GM21423 (cell line): ENCODE measurements around the gene OBP2B.
"Not testable (repeated sequence)": the region's sequence is repeated elsewhere in the genome, so short reads cannot be mapped to it uniquely, and the experiment has no call there.

ENCODE experiments used
- ATAC-seq: cut with Tn5 transposase; IDR thresholded peaks from one replicate; pipeline ENCODE4 v1.9.1; 2021; ENCODE audit warnings: mild to moderate bottlenecking, moderate library complexity; ENCODE audit not compliant: unreplicated experiment

The OBP2B gene

DNA sequence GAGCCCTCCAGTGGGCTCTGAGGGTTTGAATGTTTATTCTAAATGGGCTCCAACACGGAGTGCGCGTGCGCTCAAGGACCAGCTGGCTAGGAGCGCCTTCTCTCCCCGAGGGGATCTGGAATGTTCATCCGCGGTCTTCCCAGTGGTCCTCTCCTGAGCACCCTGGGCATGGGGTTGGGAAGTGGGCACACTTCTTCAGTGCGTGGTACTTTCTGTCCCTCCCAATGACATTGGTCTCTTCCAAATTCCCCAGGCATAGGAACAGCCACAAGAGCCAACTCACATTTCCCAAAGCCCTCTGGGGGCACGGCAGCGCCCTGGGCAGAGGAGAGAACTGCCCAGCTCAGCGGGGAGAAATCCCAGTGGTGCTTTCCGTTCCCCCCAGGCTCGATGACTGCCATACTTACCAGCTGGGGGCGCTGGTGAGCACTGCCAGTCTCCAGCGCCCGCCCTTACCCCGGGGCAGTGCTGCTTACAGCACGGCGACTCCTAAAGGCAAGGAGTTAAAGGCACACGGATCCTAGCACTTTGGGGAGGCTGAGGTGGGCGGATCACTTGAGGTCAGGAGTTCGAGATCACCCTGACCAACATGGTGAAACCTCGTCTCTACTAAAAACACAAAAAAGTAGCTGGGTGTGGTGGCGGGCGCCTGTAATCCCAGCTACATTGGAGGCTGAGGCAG lies 29.9 kb upstream of the OBP2B start:
- no peak for ATAC-seq

DNA sequence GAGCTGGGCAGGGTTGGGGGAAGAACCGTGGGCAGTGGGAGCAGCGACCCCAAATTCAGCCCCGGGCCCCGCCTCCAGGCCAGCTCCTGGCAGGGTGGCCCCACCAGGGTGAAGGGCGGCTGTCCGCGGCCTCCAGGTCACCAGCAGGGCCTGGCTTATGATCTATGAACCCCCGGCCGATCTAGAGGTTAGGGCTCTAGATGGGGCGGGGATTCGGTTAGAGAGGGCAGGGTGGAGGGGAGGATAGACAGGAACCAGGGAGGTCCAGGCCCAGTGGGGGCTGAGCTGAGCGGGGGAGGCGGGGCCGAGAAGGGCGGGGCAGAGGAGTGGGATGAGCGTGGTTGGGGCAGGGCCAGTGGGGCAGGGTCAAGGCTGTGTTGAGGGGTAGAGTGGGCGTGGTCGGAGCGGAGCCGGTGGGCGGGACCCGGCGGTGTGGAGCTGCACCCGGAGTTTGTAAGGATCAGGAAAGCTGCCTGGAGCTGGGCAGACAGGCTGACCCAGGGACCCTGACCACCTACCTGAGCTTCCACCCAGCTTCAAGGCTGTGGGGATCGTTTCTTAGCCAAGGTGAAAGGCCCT lies 29.3 kb upstream of the OBP2B start:
- ATAC-seq: no peak

DNA sequence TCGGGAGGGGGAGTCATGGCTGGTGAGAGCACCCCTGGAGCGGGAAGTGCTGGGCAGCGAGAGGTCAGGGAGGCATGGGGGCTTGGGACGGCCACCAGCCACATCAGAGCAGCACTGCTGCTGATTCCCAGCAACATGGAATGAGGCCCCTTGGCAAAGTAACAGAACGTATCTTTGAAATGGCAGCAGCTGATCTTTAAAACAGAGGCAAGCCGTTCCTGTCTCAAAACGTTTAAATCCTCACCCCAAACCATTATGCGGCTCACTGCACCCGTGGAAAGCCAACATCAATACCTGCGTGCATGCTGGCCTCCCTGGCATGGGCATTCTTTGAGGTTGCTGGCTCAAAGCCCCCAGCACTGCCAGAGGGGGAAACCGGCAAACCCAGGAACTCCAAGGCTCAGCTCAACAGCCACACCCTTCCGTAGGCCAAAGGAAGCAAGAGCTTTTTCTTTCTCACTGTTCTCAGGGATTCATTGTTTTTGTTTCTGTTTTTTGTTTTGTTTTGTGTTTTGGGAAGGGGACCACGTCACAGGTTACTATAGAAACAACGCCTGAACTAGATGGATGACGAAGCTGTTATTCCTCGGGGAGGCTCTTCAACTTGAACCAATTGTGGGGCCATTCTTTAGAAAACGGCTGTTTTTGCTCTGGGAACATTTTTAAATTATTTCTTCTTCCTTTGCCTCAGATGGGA lies 28.1 kb upstream of the OBP2B start:
- ATAC-seq: no peak

DNA sequence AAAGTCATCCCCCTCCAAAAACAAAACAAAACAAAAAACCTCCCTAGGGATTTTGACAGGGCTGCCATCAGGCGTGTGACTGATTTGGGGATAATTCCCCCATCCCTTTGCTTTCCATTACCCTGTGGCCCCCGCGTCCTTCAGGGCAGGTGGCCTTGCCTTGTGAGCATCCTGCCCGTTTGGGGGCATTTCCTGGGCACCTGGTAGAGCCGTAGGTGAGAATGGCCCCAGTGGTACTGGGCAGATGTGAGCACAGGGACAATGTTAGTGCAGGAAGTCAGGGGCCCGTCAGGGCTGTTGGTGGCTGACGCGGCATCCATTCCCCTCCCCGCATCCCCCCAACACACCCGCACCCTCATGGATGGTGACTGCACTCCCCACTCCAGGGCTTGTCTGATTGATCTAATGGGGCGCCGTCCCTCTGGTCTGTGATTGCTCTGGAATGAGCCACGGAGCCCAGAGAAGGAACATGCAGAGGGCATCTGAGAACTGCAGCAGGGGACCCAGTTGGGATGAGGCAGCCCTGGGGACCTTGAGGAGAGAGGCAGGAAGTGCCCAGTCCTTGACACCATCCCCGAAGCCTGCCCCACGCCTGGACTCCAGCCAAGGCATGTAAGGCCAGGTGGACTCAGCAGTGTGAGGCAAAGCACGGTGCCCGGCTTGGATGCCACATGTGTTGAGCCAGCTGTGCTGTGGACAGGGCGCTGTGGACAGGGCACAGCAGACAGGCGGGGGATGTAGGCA lies 27.4 kb upstream of the OBP2B start:
- ATAC-seq: not testable (repeated sequence)

DNA sequence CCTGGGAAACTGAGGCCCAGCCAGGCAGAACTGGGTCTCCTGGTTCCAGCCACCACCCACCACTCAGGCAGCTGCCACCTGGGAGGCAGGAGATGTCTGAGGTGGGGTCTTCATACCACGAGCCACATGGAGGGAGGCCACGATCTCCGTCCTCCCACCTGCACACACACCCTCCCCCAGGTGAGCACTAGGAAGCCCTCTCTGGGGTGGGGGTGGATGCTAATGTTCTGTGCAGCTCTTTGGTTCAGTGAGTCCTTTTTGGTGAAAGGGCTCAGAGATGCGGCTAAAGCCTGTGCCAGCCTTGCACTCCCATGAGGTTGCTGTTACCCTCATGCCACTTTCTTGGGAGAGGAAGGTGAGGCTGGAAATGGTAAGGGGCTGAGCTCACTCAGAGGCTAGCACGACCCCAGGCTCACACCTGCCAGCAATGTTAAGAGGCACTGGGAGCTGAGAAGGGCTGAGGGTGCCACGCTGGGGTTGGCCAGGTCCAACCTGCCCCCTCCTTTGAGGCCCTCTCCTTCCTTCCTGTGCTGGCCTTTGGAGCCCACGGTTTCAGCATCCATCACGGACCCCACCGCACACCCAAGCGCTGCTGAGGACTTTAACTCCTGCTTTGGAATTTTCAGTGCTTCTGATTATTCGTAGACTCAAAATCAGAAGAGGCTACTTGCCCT lies 26.6 kb upstream of the OBP2B start:
- ATAC-seq: no peak

DNA sequence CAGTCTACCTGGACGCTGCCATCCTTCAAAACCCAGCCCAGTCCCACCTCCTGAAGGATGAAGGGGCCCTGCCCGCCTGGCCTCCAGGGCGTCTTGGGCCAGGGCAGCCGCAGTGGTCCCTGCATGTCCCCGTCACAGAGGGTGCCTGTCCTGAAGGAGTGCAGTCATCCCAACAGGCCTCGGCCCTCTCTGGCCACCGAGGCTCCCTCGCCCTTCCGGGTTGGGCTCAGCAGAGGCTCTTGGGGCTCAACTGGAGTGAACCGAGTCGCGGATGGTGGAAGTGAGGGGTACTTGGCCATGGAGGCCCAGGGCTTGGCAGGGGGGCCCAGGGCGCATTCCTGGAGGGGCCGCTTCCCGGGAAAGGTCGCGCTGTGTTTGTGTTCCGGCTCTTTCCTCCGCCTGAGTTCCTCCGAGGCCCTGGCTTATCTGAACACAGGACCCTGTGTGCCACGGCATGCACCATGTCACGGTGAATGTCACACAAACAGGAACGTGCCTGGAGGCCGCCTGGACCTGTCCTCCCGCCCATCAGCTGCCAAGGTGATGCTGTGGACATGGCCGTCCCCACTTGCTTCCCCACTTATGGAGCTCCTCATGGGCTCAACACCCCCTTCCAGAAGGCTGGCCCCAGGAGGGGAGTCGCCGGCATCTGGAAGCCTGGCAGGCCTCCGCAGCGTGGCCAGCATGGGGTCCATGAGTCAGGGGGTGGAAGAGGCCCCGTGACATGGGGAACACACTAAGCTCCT lies 25.7 kb upstream of the OBP2B start:
- no peak for ATAC-seq

DNA sequence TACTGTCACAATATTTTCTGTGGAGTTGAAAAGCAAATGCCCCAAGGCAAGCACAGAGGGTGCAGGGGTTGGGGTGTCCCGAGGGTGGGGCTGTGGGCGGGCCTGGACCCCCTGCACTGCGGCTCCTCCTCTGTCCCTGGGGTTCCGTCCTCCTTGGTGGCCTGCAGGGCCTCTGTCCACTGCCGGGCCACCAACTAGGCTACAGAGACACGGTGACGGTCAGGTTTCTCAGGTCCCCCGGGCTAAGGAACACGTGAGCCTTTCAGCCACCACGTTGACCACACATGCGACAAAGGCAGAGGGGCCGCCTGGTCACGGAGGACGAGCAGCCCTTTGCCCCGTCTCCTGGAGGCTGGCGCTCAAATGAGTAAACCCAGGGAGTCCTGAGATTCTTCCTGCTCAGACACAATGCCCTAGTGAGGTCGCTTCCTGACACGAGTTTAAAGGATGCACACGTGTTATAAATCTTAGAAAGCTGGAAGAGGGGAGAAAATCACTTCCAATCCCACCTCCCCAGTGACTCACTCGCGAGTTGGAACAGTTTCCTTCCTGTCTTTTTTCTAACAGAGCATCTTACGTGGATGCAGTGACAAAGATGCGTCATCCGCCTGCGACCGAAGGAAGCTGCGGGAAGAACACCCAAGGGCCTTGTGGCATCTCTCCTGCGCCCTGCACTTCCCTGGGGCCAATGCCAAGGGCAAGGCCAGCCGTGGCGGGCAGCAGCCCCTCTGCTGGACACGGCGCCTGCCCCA lies 24.8 kb upstream of the OBP2B start:
- no peak for ATAC-seq

DNA sequence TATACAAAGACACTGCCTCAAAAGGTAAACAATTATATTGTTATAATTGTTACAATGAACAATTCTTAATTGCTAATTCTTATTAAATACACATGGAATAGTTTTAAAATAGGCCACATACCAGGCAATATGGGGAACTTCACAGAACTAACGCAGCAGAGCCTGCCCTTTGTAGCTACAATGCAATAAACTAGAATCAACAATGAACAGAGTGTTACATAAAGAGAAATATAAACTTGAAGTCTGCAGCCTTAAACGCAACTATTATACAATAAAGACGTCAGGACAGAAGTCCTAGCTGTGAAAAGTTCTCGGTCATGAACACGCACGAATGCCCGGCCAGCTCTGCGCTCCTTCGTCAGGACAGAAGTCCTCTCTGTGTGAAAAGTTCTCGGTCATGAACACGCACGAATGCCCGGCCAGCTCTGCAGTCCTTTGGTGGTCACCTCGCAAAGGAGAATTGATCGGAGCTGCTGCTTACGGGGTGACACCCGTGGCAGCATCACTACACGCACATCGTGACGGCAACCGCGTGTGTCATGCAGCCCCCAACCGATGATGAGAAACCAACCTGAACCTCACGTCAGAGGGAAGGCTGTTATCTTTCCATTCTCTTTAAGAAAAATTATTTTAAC lies 23.0 kb upstream of the OBP2B start:
- not testable (repeated sequence) for ATAC-seq

DNA sequence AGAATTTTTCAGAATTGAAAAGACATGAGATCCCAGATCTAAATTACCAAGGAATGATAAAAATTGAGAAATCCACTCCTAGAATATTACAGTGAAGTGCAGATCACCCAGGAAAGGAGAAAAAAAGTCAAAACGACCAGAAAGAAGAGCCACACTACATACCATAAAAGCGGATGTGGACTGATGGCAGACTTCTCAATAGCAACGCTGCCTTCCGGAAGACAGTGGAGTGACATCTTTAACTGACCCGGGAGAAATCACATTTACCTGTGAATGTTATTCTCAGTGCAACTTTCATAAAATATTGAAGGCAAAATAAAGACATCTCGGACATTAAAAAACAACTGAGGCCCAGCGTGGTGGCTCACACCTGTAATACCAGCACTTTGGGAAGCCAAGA lies 21.5 kb upstream of the OBP2B start:
- not testable (repeated sequence) for ATAC-seq

DNA sequence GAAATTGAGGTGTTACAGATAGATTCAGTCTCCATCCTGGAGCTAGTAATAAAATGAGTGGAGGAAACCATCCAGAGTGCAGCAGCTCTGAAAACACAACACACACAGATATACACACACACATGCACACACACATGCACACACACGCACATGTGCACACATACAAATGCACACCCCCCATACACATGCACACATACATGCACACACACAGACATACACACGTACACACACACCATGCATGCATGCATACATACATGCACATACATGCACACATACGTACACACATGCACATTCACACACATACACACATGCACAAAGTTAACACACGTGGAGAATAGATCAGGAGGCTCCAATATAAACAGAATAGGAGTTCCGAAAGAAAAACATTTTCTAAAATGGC lies 21.0 kb upstream of the OBP2B start:
- no peak for ATAC-seq

DNA sequence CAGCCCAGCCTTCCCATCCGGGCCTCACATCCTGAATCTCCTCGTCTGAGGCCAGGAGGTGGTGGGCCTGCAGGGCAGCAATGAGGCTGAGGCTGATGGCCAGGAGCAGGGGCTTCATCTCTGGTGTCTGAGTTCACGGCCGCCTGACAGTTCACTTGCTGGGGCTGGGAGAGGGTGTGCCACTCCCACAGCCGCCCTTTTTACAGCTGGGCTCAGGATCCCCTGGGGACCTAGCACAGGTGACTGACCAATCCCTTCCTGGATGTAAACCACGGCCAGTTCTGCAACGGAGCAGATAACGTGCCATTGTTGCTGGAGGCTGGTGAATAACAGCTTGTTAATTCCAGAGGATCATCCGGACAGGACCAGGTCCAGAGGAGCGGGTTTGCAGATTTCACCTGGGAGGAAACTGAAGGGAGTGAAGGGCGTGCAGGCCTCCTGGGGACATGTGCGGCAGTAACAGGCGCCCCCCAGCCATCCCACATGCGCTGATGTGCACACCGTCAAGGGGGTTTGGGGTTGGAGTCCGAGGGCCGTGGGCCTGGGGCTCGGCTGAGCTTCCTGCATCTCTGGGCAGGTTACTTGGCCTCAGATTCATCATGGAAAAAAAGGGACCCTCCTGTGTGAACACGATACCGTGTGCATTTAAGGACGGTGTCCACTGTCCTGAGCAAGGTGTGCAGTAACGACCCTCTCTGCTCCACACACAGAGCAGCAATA lies 19.6 kb upstream of the OBP2B start:
- ATAC-seq: not testable (repeated sequence)

DNA sequence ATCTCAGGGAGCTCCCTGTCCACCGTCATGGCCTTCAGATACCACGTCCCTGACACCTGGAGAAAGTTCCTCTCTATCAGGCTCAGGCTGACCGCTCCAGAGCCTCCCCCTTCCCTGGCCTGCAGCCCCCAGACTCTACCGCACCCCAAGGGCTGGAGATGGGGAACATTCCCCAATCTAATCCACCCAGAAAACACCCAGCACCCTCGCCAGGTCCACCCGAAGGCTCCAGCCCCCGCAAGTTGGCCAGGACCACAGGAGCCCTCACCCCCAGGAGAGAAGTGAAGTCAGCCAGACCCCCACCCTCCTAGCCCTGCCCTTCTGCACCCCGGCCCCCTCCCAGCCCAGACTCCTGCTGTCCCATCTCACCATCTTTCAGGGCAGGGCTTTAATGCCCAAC lies 18.9 kb upstream of the OBP2B start:
- ATAC-seq: not testable (repeated sequence)

DNA sequence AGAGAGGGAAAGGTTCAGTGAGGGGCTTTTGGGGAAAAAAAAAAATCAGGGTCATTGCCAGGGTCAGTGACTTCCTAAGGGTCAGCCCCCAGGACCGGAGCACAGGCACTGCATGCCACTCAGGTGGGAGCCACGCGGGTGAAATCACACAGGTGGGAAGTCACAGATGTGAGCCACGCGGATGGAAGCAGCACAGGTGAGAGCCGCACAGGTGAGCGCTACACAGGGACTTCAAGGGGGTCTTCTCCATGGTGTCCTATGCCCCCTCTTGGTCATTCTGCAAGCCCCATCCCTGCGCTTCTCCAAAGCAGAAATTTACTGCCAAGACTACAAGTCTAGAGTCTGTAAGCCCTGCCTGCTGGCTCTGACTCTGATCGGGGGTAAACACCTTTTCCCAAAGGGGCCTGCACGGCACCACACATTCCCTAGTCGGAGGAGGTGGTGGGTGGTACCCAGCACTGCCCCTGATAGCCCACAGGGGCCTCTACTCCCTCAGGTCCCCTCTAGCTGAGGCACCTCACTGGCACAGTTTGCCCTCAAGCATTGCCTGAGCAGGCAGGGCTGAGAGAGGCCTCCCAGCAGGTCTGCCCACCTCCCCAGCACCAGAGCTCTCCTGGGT lies 18.3 kb upstream of the OBP2B start:
- no peak for ATAC-seq

DNA sequence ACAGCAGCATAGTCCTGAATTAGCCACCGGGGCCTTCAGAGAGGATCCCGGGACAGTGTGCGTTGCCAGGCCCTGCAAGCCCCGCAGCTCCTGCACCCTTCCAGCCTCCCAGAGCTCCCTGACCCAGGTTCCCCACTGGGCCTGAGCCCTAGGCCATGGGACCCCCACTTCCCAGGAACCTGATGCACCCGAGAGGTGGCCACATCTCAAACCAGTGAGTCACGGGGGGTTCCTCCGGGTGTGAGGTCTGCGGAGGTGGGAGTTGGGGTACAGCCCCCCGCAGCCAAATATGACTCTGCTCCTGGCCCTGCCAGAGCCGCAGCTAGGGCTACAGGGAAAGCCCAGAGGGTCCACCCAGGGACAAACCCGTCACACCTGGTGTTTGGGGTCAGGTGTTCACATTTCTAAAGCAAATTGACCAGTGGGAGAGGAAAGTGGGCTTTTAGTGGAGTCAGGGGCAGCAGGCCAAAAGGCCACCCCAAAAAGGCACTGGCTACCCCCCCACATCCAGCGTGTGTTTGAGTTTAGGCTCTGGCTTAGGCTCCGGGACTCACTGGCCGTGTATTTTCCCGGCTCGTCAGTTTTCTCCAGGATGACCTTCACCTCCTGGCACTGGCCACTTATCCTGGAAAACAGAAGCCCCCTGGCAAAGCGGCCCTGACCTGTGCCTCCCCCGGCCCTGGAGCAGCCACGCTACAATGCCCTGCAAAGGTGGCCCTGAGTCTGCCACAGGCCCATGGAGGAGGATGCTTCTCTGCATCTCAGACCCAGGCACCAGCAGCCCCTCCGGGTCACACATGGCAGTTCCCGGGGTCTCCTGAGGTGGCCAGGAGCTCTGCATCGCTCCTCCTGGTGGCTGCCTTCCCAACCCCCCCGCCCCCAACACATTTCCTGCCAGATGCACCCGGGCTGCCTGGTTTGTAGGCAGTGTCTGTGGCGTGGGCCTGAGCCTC lies 17.4 kb upstream of the OBP2B start:
- ATAC-seq: no peak

DNA sequence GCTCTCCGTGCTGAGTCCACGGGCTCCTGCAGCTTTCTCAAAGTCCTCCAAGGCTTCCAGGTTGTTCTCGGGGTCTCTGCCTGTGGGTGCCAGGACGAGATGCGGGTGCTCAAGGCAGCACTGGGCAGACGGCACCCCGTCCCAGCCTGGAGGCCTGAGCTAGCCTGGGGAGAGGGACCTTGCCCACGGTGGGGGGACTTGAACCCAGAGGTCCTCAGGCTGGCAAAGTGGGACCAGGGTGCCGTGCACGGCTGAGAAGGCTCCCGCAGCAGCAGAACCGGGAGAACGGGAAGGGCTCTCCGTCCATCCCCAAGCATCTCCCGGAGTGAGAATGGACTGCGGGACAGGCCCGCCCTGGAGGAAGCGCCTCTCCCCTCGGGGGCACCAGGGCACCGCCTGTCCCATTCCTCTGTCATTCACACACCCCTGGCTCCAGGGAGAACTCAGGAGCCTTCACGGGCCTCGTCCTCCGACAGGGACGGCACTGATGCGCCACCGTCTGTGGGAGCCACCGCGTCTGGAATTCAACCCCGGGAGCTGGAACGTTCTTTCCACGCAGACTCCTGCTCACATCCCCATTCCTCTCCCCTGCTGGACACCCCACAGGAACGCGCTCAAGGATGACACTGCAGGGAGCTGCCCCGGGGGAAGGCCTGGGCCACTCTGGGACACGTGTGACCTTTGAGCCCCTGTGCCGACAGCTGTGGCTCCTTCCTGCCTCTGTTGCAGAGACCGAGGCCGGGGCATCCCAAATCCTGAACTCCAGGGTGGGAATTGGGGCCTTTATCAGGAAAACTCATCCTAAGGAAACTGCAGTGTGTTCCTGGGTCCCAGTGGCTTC lies 16.3 kb upstream of the OBP2B start:
- ATAC-seq: no peak

DNA sequence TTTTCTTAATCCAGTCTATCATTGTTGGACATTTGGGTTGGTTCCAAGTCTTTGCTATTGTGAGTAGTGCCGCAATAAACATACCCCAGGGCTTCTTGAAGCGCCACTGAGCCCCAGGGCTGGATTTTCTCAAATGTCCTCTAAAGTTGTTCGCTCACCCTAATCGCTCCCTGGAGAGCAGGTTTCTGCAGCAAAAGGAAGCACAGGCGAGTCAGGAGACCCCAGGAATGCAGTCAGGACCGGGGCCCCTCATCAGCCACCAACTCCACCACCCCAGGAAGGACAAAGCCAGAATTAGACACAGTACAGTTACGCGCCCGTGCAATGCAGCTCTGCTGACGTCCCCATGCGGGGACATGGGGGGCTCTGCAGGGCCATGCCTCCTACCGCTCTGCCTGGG lies 15.7 kb upstream of the OBP2B start:
- ATAC-seq: no peak
